Endothelial cell of umbilical vein (primary cell): ENCODE measurements around the gene KDM4C. TPM values are rescaled to one million over a fixed set of nuclear protein-coding genes. Genes with fewer than 3 reads are reported as not detected.

Source experiments
- BruUV-seq: library from RNA; stranded (reverse); fragments of 400-500 nt; replicated peaks from 2 replicates; lab custom pipeline; 2021; lab: Mats Ljungman, UMichigan
- CTCF ChIA-PET: fragments of 300-600, 350-600 bp; sonication (Branson Sonifier 250); formaldehyde crosslinking; loops from one replicate; lab custom pipeline; 2021; ENCODE audit warnings: antibody characterized with exemption, inconsistent platforms; lab: Charles Lee
- POLR2A ChIA-PET: fragments of 300-600, 350-600 bp; sonication (Branson Sonifier 250); formaldehyde crosslinking; loops from one replicate; lab custom pipeline; 2021; ENCODE audit warnings: antibody characterized with exemption, inconsistent platforms; lab: Charles Lee
- DNase-seq: peaks from one replicate; pipeline ENCODE4 v3.0.0-alpha.2; 2011; ENCODE audit warnings: low read depth, low spot score
- FAIRE-seq: peaks from 2 replicates; lab custom pipeline; 2011; peaks lifted over from hg19 to GRCh38; lab: Jason Lieb, UNC
- H2AFZ ChIP-seq: 2 replicates; pipeline ENCODE4 v1.6.0; 2012; ENCODE audit warnings: low read depth, low read length, control low read depth, inconsistent platforms
- H3K27ac ChIP-seq: 2 replicates; pipeline ENCODE4 v1.5.1; 2011; ENCODE audit warnings: low read depth, mild to moderate bottlenecking, control low read depth, low read length, moderate library complexity; ENCODE audit not compliant: insufficient read depth
- H3K27me3 ChIP-seq, 2 experiments: 2 replicates each; pipeline versions ENCODE4 v1.6.0 to v1.6.1; 2011; ENCODE audit warnings: low read length in 2 of 2, mixed read lengths in 1 of 2; ENCODE audit not compliant: control insufficient read depth in 2 of 2, insufficient read depth in 2 of 2
- H3K36me3 ChIP-seq, 2 experiments: 2 replicates in 1 of 2; 3 replicates in 1 of 2; pipeline ENCODE4 v1.5.1; 2011; ENCODE audit warnings: low read length in 2 of 2, mild to moderate bottlenecking in 1 of 2, moderate library complexity in 1 of 2; ENCODE audit not compliant: control insufficient read depth in 2 of 2, insufficient read depth in 2 of 2; ENCODE audit errors: extremely low read depth in 1 of 2
- H3K4me1 ChIP-seq: 3 replicates; pipeline ENCODE4 v1.5.1; 2011; ENCODE audit warnings: mild to moderate bottlenecking, low read length; ENCODE audit not compliant: control insufficient read depth, insufficient read depth; ENCODE audit errors: extremely low read depth
- H3K4me2 ChIP-seq: 2 replicates; pipeline ENCODE4 v1.6.1; 2011; ENCODE audit warnings: low read length, control low read depth, mixed read lengths; ENCODE audit not compliant: insufficient read depth
- H3K4me3 ChIP-seq, 3 experiments: fragments of 200-600 bp in 1 of 3; sonication (generic), shearing (Covaris generic) in 1 of 3; replicated peaks in 1 of 3; 2 replicates each; pipeline ENCODE4 v1.5.1; 2011 to 2016; ENCODE audit warnings: control low read depth in 3 of 3, low read length in 3 of 3, mild to moderate bottlenecking in 2 of 3, inconsistent platforms in 1 of 3, low read depth in 1 of 3, moderate library complexity in 1 of 3; ENCODE audit not compliant: insufficient read depth in 1 of 3
- H3K79me2 ChIP-seq: 2 replicates; pipeline ENCODE4 v1.6.0; 2012; ENCODE audit warnings: low read length, inconsistent platforms; ENCODE audit not compliant: control insufficient read depth, insufficient read depth
- H3K9ac ChIP-seq: replicated peaks from 2 replicates; pipeline ENCODE3; 2011; ENCODE audit warnings: low read length, control low read depth; ENCODE audit not compliant: insufficient read depth; ENCODE audit errors: extremely low read depth
- H3K9me1 ChIP-seq: replicated peaks from 3 replicates; pipeline ENCODE4 v1.6.0; 2011; ENCODE audit warnings: mild to moderate bottlenecking, low read length; ENCODE audit not compliant: control insufficient read depth, insufficient read depth; ENCODE audit errors: extremely low read depth
- H3K9me3 ChIP-seq: replicated peaks from 2 replicates; pipeline ENCODE4 v1.5.1; 2012; ENCODE audit warnings: low read length, inconsistent platforms; ENCODE audit not compliant: control insufficient read depth, insufficient read depth
- H4K20me1 ChIP-seq: replicated peaks from 2 replicates; pipeline ENCODE3; 2011; ENCODE audit warnings: mild to moderate bottlenecking, low read length; ENCODE audit not compliant: control insufficient read depth, insufficient read depth; ENCODE audit errors: extremely low read depth
- EZH2 ChIP-seq: IDR thresholded peaks from 2 replicates; pipeline ENCODE4 v1.6.1; 2012; ENCODE audit warnings: borderline replicate concordance, low read depth, mild to moderate bottlenecking, moderate library complexity, low read length, inconsistent platforms; ENCODE audit not compliant: severe bottlenecking
- FOS ChIP-seq: IDR thresholded peaks from 2 replicates; pipeline ENCODE4 v1.6.1; 2011; ENCODE audit warnings: mild to moderate bottlenecking, low read length, moderate library complexity, borderline replicate concordance; ENCODE audit not compliant: insufficient read depth
- GATA2 ChIP-seq: IDR thresholded peaks from 2 replicates; pipeline ENCODE4 v1.7.0; 2011; ENCODE audit warnings: low read depth, mild to moderate bottlenecking, moderate library complexity, mixed read lengths, low read length; ENCODE audit not compliant: insufficient read length, insufficient read depth
- JUN ChIP-seq: IDR thresholded peaks from 2 replicates; pipeline ENCODE4 v1.6.1; 2011; ENCODE audit warnings: borderline replicate concordance, low read depth; ENCODE audit not compliant: insufficient read length, insufficient read depth
- MYC ChIP-seq: IDR thresholded peaks from one replicate; pipeline ENCODE4 v1.6.1; 2011; ENCODE audit warnings: mild to moderate bottlenecking, low read depth, low read length
- POLR2A ChIP-seq: IDR thresholded peaks from 2 replicates; pipeline ENCODE4 v1.6.1; 2012; ENCODE audit warnings: low read depth, mild to moderate bottlenecking, control low read depth, low read length
- POLR2AphosphoS5 ChIP-seq: IDR thresholded peaks from 2 replicates; pipeline ENCODE4 v1.6.1; 2012; ENCODE audit warnings: low read depth, mild to moderate bottlenecking, control low read depth, low read length, moderate library complexity; ENCODE audit not compliant: insufficient read depth
- dilution Hi-C: fragments of 300-500 bp; cut with MboI; formaldehyde crosslinking; loops from one replicate; pipeline ENCODE4 v1.15.0; 2019; ENCODE audit warnings: low sequenced_read_pairs; ENCODE audit not compliant: extremely low pct_ligation_motif_present
- intact Hi-C: fragments of 100-400 bp; cut with micrococcal nuclease; formaldehyde crosslinking; loops from one replicate; pipeline ENCODE4 v1.10.0; 2022
- polyA plus RNA-seq, 4 experiments: library from polyadenylated mRNA; depleted of rRNA in 3 of 4; stranded (reverse) in 3 of 4; unstranded in 1 of 4; fragments of >200 nt; gene quantifications; 2 replicates each; pipeline versions ENCODE4 v1.2.1 to v1.2.3, GENCODE V29; 2011 to 2012; ENCODE audit warnings: missing spikeins in 1 of 4
- total RNA-seq: library from RNA; stranded (reverse); gene quantifications from 2 replicates; pipeline ENCODE4 v1.2.3, GENCODE V29; 2021
- TF ChIP-seq, protein P1 (sequence below), 2 donors: IDR thresholded peaks; 1 replicate in 1 of 2; 2 replicates in 1 of 2; pipeline ENCODE4 v1.5.1; 2011; ENCODE audit warnings: low read length in 2 of 2, mild to moderate bottlenecking in 2 of 2, moderate library complexity in 2 of 2, control low read depth in 1 of 2, inconsistent platforms in 1 of 2, low read depth in 1 of 2; ENCODE audit not compliant: insufficient read depth in 1 of 2; ENCODE audit errors: extremely low read depth in 1 of 2
- TF ChIP-seq, protein P2 (sequence below): IDR thresholded peaks from 2 replicates; pipeline ENCODE4 v1.6.1; 2011; ENCODE audit not compliant: insufficient read depth, insufficient read length

KDM4C gene
- total and polyA plus RNA-seq, 2 donors (not counting 3 experiments of a cell fraction or from before 2014, with no cell fraction given), result 5.4 to 15.0 TPM

- Histone ChIP-seq H2AFZ (no peak overlapping the region), H4K20me1 (no peaks in the 10 kb centered on the region), H3K79me2 (no peaks in the 10 kb centered on the region), H3K36me3 (peaks cover 0 to 2% of the 10 kb centered on the region in 2 experiments), H3K27ac (no peak overlapping the region), H3K27me3 (no peaks in the 10 kb centered on the region), H3K9me1 (no peaks in the 10 kb centered on the region), H3K9me3 (no peaks in the 10 kb centered on the region), H3K4me1 (no peaks in the 10 kb centered on the region), H3K4me2 (no peak overlapping the region), H3K4me3 (no peak overlapping the region), H3K9ac (no peak overlapping the region)
- BruUV-seq, result no TSS peak
- no peak for FAIRE-seq
- no peak for TF ChIP-seq POLR2A
- no peak for TF ChIP-seq GATA2
- TF ChIP-seq FOS, result no peak
- no peak for TF ChIP-seq JUN
- TF ChIP-seq, protein P1, sequence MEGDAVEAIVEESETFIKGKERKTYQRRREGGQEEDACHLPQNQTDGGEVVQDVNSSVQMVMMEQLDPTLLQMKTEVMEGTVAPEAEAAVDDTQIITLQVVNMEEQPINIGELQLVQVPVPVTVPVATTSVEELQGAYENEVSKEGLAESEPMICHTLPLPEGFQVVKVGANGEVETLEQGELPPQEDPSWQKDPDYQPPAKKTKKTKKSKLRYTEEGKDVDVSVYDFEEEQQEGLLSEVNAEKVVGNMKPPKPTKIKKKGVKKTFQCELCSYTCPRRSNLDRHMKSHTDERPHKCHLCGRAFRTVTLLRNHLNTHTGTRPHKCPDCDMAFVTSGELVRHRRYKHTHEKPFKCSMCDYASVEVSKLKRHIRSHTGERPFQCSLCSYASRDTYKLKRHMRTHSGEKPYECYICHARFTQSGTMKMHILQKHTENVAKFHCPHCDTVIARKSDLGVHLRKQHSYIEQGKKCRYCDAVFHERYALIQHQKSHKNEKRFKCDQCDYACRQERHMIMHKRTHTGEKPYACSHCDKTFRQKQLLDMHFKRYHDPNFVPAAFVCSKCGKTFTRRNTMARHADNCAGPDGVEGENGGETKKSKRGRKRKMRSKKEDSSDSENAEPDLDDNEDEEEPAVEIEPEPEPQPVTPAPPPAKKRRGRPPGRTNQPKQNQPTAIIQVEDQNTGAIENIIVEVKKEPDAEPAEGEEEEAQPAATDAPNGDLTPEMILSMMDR (IDR thresholded peaks at IDR 0.05; ENCODE audit: extremely low read depth in 1 of 2, insufficient read depth in 1 of 2, low read depth in 1 of 2, low read length in 2 of 2), result no peak
- no peak for TF ChIP-seq POLR2AphosphoS5
- TF ChIP-seq, protein P2, sequence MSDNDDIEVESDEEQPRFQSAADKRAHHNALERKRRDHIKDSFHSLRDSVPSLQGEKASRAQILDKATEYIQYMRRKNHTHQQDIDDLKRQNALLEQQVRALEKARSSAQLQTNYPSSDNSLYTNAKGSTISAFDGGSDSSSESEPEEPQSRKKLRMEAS, result no peak
- no peak for TF ChIP-seq EZH2
- no peak for TF ChIP-seq MYC
- no peak for DNase-seq
- intact Hi-C loops (loop anchor here (5.0 kb wide), 1 partner anchor 278 kb away; no protein-coding TSS in a partner anchor), dilution Hi-C loops (no loop called here)
- ChIA-PET CTCF (interaction anchor here (1.2 to 2.6 kb wide), 3 partner anchors 20 to 158 kb away, joined by 4 to 8 read pairs (median 6); no protein-coding TSS in a partner anchor), POLR2A (no interaction called here)
Measured at GRCh38 chr9:6984941-6985578, 227.3 kb downstream of the KDM4C start.
